Left lung (tissue), 10 donors: ENCODE data around the gene EIF4G3. TPM values are rescaled to one million over a fixed set of nuclear protein-coding genes. Genes with fewer than 3 reads are reported as not detected.
"Not testable (repeated sequence)": the region's sequence is repeated elsewhere in the genome, so short reads cannot be mapped to it uniquely, and the experiment has no call there.

ENCODE experiments used
- ATAC-seq: fragments of 200-7000 bp; cut with Tn5 transposase; one replicate; pipeline ENCODE4 v1.9.1; 2020; ENCODE audit warnings: moderate library complexity
- DNase-seq, 4 donors: peaks; one replicate each; pipeline ENCODE4 v3.0.0-alpha.2; 2013 to 2020
- H3K27ac ChIP-seq, 2 donors: fragments of 200-600 bp; sonication (generic) in 1 of 2; one replicate each; pipeline versions ENCODE4 v1.5.0 to v1.8.0; 2020 to 2021
- H3K27me3 ChIP-seq, 2 donors: fragments of 200-600 bp; sonication (generic) in 1 of 2; one replicate each; pipeline versions ENCODE4 v1.5.0 to v1.8.0; 2020 to 2021
- H3K36me3 ChIP-seq, 2 donors: fragments of 200-600 bp; sonication (generic) in 1 of 2; one replicate each; pipeline versions ENCODE4 v1.5.0 to v1.8.0; 2020 to 2021
- H3K4me1 ChIP-seq, 2 donors: fragments of 200-600 bp; one replicate each; pipeline ENCODE4 v1.8.0; 2021
- H3K4me3 ChIP-seq, 2 donors: fragments of 200-600 bp; sonication (generic) in 1 of 2; one replicate each; pipeline versions ENCODE4 v1.5.0 to v1.8.0; 2020 to 2021; ENCODE audit warnings: mild to moderate bottlenecking in 1 of 2
- H3K9me3 ChIP-seq, 2 donors: fragments of 200-600 bp; sonication (generic) in 1 of 2; one replicate each; pipeline versions ENCODE4 v1.5.0 to v1.8.0; 2020 to 2021
- intact Hi-C, 2 donors: fragments of 100-400 bp; cut with DNase I; formaldehyde crosslinking; loops; one replicate each; pipeline versions ENCODE4 v1.11.2 to v1.14.2; 2022
- polyA plus RNA-seq, 6 donors: library from polyadenylated mRNA; unstranded; fragments of 120-200 nt; gene quantifications; one replicate each; pipeline ENCODE4 v1.2.1, GENCODE V29; 2013; ENCODE audit not compliant: insufficient read length in 6 of 6
- total RNA-seq, 2 donors: library from RNA; stranded (reverse); fragmentation: NEBNext Ultra II Directional; extraction: Animal tissue kit (Norgen Biotek cat#: 25700); gene quantifications; one replicate each; pipeline ENCODE4 v1.2.1, GENCODE V29; 2021
- TF ChIP-seq, protein P1 (sequence below), 2 donors: fragments of 200-600 bp; sonication (generic) in 1 of 2; IDR thresholded peaks; one replicate each; pipeline versions ENCODE4 v1.5.0 to v1.8.0; 2021; ENCODE audit warnings: antibody characterized with exemption in 2 of 2
- donor health status: DM: no; HTN: yes; CAD: no.
- donor health status: DM: no; HTN: no; CAD: no.

Gene EIF4G3
- total and polyA plus RNA-seq, 8 donors: 54.6 to 67.9 (median 61.7) TPM

DNA sequence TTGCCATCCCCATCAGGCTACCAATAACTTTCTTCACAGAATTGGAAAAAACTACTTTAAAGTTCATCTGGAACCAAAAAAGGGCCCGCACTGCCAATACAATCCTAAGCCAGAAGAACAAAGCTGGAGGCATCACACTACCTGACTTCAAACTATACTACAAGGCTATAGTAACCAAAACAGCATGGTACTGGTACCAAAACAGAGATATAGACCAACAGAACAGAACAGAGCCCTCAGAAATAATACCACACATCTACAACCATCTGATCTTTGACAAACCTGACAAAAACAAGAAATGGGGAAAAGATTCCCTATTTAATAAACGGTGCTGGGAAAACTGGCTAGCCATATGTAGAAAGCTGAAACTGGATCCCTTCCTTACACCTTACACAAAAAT is 84.2 kb downstream of the EIF4G3 start:
- DNase-seq, ATAC-seq, H3K27ac ChIP-seq, H3K27me3 ChIP-seq, H3K9me3 ChIP-seq, H3K4me3 ChIP-seq, intact Hi-C loops, H3K36me3 ChIP-seq: not testable (repeated sequence)
- peaks cover 0 to 28% of the 10 kb centered on the region in 2 donors for H3K4me1 ChIP-seq

DNA sequence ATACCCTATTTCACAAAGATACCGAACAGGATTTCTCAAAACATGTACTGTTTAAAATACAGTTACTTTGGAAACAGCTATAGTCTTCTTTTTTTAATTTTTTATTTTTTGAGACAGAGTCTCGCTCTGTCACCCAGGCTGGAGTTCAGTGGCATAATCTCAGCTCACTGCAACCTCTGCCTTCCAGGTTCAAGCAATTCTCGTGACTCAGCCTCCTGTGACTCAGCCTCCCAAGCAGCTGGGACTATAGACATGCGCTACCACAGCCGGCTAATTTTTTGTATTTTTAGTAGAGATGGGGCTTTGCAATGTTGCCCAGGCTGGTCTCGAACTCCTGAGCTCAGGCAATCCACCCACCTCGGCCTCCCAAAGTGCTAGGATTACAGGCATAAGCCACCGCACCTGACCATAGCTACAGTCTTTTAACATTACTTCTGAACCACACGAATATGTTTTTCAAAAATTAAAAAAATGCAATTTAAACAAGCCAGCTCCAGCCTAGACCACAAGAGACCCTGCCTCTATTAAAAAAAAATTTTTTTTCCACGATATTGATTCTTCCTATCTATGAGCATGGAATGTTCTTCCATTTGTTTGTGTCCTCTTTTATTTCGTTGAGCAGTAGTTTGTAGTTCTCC is 85.5 kb downstream of the EIF4G3 start:
- H3K36me3 ChIP-seq: peaks cover 0 to 16% of the 10 kb centered on the region in 2 donors
- H3K27ac ChIP-seq: peak overlapping the region; percentile 59 to 81
- H3K9me3 ChIP-seq, H3K4me3 ChIP-seq, H3K27me3 ChIP-seq, intact Hi-C loops: not testable (repeated sequence)
- ATAC-seq (peak; percentile 81), DNase-seq (peak in 1 of 4 donors; percentile 72)
- peaks cover 0 to 28% of the 10 kb centered on the region in 2 donors for H3K4me1 ChIP-seq

DNA sequence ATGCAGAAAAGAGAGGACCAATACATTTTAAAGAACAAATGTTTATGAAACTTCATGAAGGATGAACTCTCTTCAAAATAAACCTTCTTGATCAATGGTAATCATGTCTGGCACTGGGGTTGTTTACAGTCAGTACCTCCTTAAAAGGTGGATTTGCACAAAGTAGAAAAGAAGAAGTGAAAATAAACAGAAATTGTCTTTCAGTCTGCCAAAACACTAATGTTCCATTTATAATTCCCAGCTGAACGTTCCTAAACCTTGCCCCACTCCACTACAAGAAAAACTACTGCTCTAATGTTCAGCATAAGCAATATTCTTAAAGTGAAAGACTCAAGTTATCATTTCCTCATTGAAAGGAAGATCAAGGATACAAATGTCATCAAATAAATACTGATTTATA is 86.2 kb downstream of the EIF4G3 start:
- DNase-seq (no peak), ATAC-seq (peak; percentile 46)
- TF ChIP-seq, protein P1, sequence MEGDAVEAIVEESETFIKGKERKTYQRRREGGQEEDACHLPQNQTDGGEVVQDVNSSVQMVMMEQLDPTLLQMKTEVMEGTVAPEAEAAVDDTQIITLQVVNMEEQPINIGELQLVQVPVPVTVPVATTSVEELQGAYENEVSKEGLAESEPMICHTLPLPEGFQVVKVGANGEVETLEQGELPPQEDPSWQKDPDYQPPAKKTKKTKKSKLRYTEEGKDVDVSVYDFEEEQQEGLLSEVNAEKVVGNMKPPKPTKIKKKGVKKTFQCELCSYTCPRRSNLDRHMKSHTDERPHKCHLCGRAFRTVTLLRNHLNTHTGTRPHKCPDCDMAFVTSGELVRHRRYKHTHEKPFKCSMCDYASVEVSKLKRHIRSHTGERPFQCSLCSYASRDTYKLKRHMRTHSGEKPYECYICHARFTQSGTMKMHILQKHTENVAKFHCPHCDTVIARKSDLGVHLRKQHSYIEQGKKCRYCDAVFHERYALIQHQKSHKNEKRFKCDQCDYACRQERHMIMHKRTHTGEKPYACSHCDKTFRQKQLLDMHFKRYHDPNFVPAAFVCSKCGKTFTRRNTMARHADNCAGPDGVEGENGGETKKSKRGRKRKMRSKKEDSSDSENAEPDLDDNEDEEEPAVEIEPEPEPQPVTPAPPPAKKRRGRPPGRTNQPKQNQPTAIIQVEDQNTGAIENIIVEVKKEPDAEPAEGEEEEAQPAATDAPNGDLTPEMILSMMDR (IDR thresholded peaks at IDR 0.05): no peak
- H3K36me3 ChIP-seq: peaks cover 0 to 18% of the 10 kb centered on the region in 2 donors
- H3K27me3 ChIP-seq: no peaks in the 10 kb centered on the region
- intact Hi-C loops: no loop called here
- no peaks in the 10 kb centered on the region for H3K9me3 ChIP-seq
- no peak overlapping the region for H3K4me3 ChIP-seq
- H3K27ac ChIP-seq: peak overlapping the region; percentile 59 to 81
- H3K4me1 ChIP-seq: peaks cover 0 to 28% of the 10 kb centered on the region in 2 donors

DNA sequence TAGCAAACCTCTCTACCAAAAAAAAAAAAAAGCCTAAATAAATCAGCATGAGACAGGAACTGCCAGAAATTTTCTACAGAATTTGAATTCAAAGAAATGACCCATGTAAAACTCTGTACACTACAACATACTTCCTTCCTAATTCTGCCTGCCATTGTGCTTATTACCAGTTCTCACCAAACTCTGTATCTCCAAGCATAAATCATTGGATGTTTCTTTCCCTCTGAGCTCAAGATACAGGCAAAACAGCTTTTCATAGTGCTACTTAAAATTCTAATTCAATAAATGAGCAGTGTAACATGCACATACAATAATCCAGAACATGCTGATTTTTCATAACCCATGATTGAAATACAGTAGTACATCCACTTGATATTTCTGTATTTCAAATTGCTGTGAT is 87.0 kb downstream of the EIF4G3 start:
- DNase-seq (no peak), ATAC-seq (peak; percentile 10)
- H3K27ac ChIP-seq: peak overlapping the region in 1 of 2 donors; percentile 81
- H3K27me3 ChIP-seq: no peaks in the 10 kb centered on the region
- H3K4me3 ChIP-seq: no peak overlapping the region
- no peaks in the 10 kb centered on the region for H3K9me3 ChIP-seq
- peaks cover 0 to 28% of the 10 kb centered on the region in 2 donors for H3K4me1 ChIP-seq
- TF ChIP-seq, protein P1 (IDR thresholded peaks at IDR 0.05): no peak
- H3K36me3 ChIP-seq: peaks cover 0 to 18% of the 10 kb centered on the region in 2 donors
- intact Hi-C loops: no loop called here

DNA sequence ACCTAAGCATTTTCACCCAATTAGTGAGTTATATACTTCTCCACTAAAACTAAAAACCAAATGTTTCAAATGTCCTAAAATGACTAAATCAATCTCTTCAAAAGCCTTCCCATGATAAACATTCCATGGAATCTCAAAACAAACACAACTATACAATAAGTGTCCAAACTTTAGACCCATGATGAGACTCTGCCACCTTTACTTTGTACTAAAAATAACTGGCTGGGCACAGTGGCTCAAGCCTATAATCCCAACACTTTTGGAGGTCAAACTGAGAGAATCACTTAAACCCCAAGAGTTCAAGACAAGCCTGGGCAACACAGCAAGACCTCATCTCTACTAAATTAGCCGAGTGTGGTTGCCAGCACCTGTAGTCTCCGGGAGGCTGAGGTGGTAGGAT is 87.4 kb downstream of the EIF4G3 start:
- H3K4me3 ChIP-seq: no peak overlapping the region
- peaks cover 0 to 23% of the 10 kb centered on the region in 2 donors for H3K36me3 ChIP-seq
- H3K4me1 ChIP-seq: peaks cover 0 to 28% of the 10 kb centered on the region in 2 donors
- ATAC-seq (no peak), DNase-seq (no peak)
- H3K27ac ChIP-seq: peak overlapping the region in 1 of 2 donors; percentile 81
- no peaks in the 10 kb centered on the region for H3K27me3 ChIP-seq
- TF ChIP-seq, protein P1 (IDR thresholded peaks at IDR 0.05): no peak
- intact Hi-C loops: no loop called here
- H3K9me3 ChIP-seq: no peaks in the 10 kb centered on the region

DNA sequence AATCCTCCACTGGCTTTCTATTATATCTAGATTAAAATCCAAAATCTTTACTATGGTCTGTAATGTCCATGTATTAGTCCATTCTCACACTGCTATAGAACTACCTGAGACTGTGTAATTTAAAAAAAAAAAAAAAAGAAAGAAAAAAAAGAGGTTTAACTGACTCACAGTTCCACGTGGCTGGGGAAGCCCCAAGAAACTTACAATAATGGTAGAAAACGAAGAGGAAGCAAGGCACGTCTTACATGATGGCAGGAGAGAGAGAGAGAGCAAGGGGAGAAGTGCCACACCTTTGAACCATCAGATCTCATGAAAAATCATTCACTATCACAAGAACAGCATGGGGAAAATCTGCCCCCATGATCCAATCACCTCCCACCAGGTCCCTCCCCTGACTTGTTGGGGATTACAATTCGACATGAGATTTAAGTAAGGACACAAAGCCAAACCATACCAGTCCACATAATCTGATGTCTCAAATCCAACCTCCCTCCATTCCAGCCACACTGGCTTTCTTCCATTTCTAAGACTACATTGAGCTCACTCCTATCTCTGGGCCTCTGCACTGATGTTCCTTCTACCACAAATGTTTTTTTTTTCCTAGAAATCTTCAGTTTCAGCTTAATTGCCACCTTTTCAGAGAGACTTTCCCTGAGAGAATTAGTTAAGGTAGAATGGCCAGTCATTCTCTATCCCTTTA is 92.4 kb downstream of the EIF4G3 start:
- DNase-seq (no peak), ATAC-seq (no peak)
- H3K27me3 ChIP-seq: no peaks in the 10 kb centered on the region
- intact Hi-C loops: no loop called here
- no peak overlapping the region for H3K4me3 ChIP-seq
- H3K36me3 ChIP-seq: peaks cover 0 to 23% of the 10 kb centered on the region in 2 donors
- H3K9me3 ChIP-seq: no peaks in the 10 kb centered on the region
- TF ChIP-seq, protein P1 (IDR thresholded peaks at IDR 0.05): no peak
- H3K4me1 ChIP-seq: peaks cover 0 to 3% of the 10 kb centered on the region in 2 donors
- H3K27ac ChIP-seq: no peak overlapping the region
